Activated naive CD4-positive, alpha-beta T cell treated with anti-CD3 and anti-CD28 coated beads for 36 hours (primary cell): ENCODE data around the gene RANBP10. TPM values are rescaled to one million over a fixed set of nuclear protein-coding genes. Genes with fewer than 3 reads are reported as not detected.

Experiments used
- CTCF ChIA-PET: fragments of 350-600 bp; sonication (Branson Sonifier 250); formaldehyde crosslinking; loops from one replicate; lab custom pipeline; 2021; ENCODE audit warnings: antibody characterized with exemption; lab: Charles Lee
- DNase-seq: peaks from one replicate; pipeline ENCODE4 v3.0.0-alpha.2; 2020
- H3K27ac Mint-ChIP-seq: one replicate; pipeline ENCODE4 v1.8.0; 2021; ENCODE audit warnings: mild to moderate bottlenecking, mixed read lengths
- H3K27me3 Mint-ChIP-seq: one replicate; pipeline ENCODE4 v1.8.0; 2021; ENCODE audit warnings: low read depth, mixed read lengths
- H3K36me3 Mint-ChIP-seq: one replicate; pipeline ENCODE4 v1.8.0; 2021; ENCODE audit warnings: low read depth, mixed read lengths
- H3K4me1 Mint-ChIP-seq: one replicate; pipeline ENCODE4 v1.8.0; 2021; ENCODE audit warnings: low read depth, mixed read lengths
- H3K4me3 Mint-ChIP-seq: one replicate; pipeline ENCODE4 v1.8.0; 2021; ENCODE audit warnings: mild to moderate bottlenecking, moderate library complexity, mixed read lengths
- H3K9me3 Mint-ChIP-seq: one replicate; pipeline ENCODE4 v1.8.0; 2021; ENCODE audit warnings: mixed read lengths
- intact Hi-C: fragments of 100-400 bp; cut with micrococcal nuclease; formaldehyde crosslinking; loops from one replicate; pipeline ENCODE4 v1.15.1; 2023
- total RNA-seq, 2 experiments: library from RNA; stranded (reverse); gene quantifications; one replicate each; pipeline ENCODE4 v1.2.3, GENCODE V29; 2021

Gene RANBP10
- total RNA-seq, 2 experiments from 2014 or later: 12.4 to 16.1 TPM

DNA sequence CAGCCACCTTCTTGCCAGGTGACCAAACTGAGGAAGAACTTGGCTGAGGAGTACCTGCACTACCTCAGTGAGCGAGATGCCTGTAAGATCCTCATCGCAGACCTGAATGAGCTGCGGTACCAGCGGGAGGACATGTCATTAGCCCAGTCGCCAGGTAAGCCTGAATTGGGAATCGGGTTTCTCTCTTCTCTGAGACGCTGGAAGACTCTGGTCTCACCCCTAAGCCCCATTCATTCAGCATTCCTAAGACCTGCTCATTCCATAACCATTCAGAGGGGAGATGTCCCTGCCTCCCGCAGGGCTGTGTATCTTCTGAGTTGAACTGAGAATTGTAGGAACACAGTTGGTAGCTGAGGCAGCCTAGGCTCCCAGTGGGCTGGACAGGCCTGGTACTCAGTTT, 18.8 kb upstream of the RANBP10 start:
- Mint-ChIP-seq H3K4me1 (no peaks in the 10 kb centered on the region), H3K27me3 (no peaks in the 10 kb centered on the region), H3K4me3 (no peak overlapping the region), H3K9me3 (no peaks in the 10 kb centered on the region), H3K36me3 (peaks cover 2% of the 10 kb centered on the region), H3K27ac (no peak overlapping the region)
- no peak for DNase-seq
- CTCF ChIA-PET: interaction anchor here (2.3 kb wide), 1 partner anchor 9 kb away, joined by 23 read pairs; no protein-coding TSS in a partner anchor
- intact Hi-C loops: no loop called here

DNA sequence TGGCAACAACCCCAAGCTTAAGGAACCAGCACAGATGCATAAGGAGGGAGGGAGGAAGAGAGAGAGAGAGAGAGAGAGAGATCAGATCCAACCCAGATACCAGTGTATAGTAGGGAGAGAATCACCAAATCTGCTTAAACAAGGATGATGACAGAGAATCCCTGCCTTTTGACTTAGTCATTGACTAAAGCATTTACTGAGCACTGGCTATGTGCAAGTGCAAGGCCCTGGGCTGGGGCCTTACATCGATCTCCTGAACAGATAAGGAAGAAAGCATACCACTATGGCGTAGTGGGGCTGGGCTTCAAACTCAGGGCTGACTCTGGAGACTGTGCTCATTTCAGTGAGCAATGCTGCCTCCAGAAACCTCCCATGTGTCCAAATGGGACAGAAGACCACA, 16.2 kb upstream of the RANBP10 start:
- no peak for DNase-seq
- H3K9me3 Mint-ChIP-seq: no peaks in the 10 kb centered on the region
- H3K36me3 Mint-ChIP-seq: no peaks in the 10 kb centered on the region
- no peak overlapping the region for H3K27ac Mint-ChIP-seq
- no peaks in the 10 kb centered on the region for H3K27me3 Mint-ChIP-seq
- intact Hi-C loops: no loop called here
- CTCF ChIA-PET: no interaction called here
- H3K4me1 Mint-ChIP-seq: no peaks in the 10 kb centered on the region
- no peak overlapping the region for H3K4me3 Mint-ChIP-seq

DNA sequence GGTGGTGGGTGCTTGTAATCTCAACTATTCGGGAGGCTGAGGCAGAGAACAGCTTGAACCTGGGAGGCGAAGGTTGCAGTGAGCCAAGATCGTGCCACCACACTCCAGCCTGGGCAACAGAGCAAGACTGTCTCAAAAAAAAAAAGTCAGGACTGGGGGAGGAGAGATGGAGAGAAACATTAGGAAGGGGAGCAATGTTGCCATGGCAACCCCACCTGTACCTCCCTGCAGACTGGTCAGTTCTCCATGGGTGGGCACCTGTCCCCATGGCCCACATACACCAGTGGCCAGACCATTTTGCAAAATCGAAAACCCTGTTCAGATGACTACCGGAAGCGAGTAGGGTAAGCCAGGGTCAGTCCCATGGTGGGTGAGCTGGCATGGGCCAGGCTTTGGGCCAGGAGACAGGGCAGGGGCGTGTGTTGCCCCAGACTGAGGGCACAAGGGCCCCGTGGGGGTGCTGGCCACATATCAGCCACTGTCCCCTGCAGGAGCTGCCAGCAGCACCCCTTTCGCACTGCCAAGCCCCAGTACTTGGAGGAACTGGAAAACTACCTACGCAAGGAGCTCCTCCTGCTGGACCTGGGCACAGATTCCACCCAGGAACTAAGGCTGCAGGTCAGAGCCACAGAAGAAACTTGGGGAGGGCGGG, 14.4 kb upstream of the RANBP10 start:
- Mint-ChIP-seq H3K27ac (no peak overlapping the region), H3K4me1 (peaks cover 4% of the 10 kb centered on the region), H3K27me3 (no peaks in the 10 kb centered on the region), H3K4me3 (no peak overlapping the region), H3K36me3 (no peaks in the 10 kb centered on the region), H3K9me3 (no peaks in the 10 kb centered on the region)
- intact Hi-C loops: no loop called here
- CTCF ChIA-PET: interaction anchor here (0.6 kb wide), 1 partner anchor 31 kb away, joined by 4 read pairs; no protein-coding TSS in a partner anchor
- no peak for DNase-seq

DNA sequence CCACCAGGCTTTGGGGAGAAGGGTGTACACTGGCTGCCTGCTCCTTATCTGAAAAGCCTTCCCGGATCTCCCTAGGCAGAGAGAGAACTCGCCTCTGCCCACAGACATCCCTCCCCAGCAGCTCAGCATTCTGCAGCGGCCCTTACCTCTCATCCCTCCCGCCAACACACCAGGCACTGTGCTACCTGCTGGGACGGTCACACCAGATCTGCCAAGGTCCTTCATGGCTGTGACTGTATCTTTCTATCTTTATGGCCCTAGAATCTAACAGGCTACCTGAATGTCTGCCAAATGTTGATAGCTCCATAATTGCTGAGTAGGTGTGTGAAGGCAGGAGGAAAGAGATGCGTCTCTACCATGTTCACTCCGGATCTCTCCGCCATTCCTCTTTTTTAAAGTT, 8.2 kb upstream of the RANBP10 start:
- no peak overlapping the region for H3K4me3 Mint-ChIP-seq
- H3K36me3 Mint-ChIP-seq: no peaks in the 10 kb centered on the region
- H3K9me3 Mint-ChIP-seq: no peaks in the 10 kb centered on the region
- intact Hi-C loops: no loop called here
- H3K27ac Mint-ChIP-seq: no peak overlapping the region
- peaks cover 4% of the 10 kb centered on the region for H3K4me1 Mint-ChIP-seq
- no peak for DNase-seq
- CTCF ChIA-PET: interaction anchor here (0.6 to 4.0 kb wide), 8 partner anchors 7 to 260 kb away, joined by 3 to 58 read pairs (median 18); partner anchors contain the start of genes NUTF2, RANBP10 and TSNAXIP1
- H3K27me3 Mint-ChIP-seq: no peaks in the 10 kb centered on the region

DNA sequence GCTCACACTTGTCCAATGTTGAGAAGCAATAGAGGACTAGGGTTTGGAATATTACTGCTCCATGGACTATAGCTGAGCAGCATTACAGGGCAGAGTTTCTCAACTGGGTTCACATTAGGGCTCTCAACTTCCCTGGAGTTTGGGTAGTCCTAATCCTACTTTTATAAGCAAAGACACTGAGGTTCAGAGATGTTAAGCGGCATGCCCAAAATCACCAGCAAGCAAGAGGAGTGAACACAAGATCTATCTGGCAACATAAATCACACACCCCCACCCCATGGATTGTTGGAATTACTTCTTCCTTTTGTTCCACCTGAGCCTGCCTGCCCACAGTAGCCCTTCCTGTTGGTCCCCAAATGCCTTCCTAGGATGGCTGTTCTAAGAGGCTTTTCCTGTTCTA, 5.5 kb upstream of the RANBP10 start:
- Mint-ChIP-seq H3K36me3 (no peaks in the 10 kb centered on the region), H3K4me1 (peaks cover 4% of the 10 kb centered on the region), H3K9me3 (no peaks in the 10 kb centered on the region), H3K27me3 (no peaks in the 10 kb centered on the region), H3K27ac (no peak overlapping the region), H3K4me3 (no peak overlapping the region)
- DNase-seq: no peak
- intact Hi-C loops: no loop called here
- CTCF ChIA-PET: interaction anchor here (0.6 kb wide), 1 partner anchor 200 kb away, joined by 3 read pairs; no protein-coding TSS in a partner anchor

DNA sequence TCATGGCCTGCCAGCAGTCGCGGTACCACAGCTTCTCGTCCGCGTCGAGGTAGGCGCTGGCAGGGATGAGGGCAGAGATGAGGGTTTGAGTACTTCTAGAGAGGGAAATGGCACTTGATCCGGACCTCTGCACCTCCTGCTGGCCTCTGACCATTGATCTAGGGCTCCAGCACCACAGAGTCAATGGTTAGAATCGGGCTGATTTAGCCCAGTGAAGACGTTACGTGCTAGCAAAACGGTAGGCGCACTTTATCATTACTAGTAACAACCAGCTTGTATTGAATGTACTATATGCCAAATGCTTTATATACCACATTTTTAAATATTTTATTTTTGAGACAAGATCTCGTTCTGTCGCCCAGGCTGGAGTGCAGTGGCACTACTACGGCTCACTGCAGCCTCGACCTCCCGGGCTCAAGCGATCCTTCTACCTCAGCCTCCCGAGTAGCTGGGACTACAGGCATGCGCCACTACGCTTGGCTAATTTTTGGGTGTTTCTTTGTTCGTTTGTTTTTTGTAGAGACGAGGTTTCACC, 855 bp upstream of the RANBP10 start:
- Mint-ChIP-seq H3K27me3 (no peaks in the 10 kb centered on the region), H3K9me3 (no peaks in the 10 kb centered on the region), H3K36me3 (peaks cover 16% of the 10 kb centered on the region), H3K4me3 (peak overlapping the region; percentile 86), H3K4me1 (peaks cover 30% of the 10 kb centered on the region), H3K27ac (peak overlapping the region; percentile 76)
- intact Hi-C loops: loop anchor here (2.0 to 10.0 kb wide), 6 partner anchors 130 to 624 kb away; partner anchors contain the start of genes ACD, DDX28, DUS2 and ESRP2
- no peak for DNase-seq
- CTCF ChIA-PET: interaction anchor here (0.6 to 2.6 kb wide), 5 partner anchors 9 to 293 kb away, joined by 3 to 30 read pairs (median 3); no protein-coding TSS in a partner anchor

DNA sequence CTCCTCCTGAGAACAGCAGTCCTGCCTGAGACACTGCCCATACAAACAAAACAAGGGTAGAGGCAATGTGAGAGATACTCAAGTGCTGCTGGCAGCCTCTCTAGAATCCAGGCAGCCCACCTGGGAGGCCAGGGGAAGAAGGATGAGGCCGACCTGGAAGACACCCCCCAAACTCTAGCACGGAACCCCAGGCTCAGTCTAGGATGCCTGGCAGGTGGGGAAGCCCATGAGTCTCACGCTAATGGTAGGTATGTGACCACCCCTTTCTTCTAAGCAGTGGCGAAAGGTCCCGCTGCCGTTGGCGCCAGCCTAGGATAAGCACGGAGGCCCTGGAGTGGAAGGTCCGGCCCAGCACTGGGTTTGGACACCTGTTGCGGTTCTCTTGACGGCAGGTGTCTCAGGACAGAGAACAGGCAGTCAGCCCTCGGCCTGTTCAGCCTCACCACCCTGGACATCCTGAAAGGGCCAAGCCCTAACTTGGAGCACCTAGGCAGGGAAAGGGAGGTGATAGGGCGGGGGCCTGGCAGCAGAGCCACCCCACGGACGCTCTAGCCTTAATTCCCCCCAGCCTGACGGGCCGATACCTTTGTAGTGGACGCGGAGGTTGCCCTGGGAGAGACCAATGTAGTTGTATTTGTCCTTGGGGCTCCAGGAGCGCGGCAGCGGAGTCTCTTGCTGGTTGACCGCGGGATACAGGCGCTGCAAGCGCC, 487 bp downstream of the RANBP10 start:
- intact Hi-C loops: loop anchor here (1.0 to 10.0 kb wide), 18 partner anchors 10 to 623 kb away; partner anchors contain the start of genes ACD, ATP6V0D1, C16orf86 and CTCF
- H3K4me3 Mint-ChIP-seq: peak overlapping the region; percentile 86
- peak; percentile 12 for DNase-seq
- peaks cover 21% of the 10 kb centered on the region for H3K36me3 Mint-ChIP-seq
- CTCF ChIA-PET: interaction anchor here (0.6 to 2.6 kb wide), 3 partner anchors 10 to 139 kb away, joined by 3 to 30 read pairs (median 4); no protein-coding TSS in a partner anchor
- H3K27ac Mint-ChIP-seq: peak overlapping the region; percentile 81
- H3K9me3 Mint-ChIP-seq: no peaks in the 10 kb centered on the region
- no peaks in the 10 kb centered on the region for H3K27me3 Mint-ChIP-seq
- H3K4me1 Mint-ChIP-seq: peaks cover 43% of the 10 kb centered on the region

DNA sequence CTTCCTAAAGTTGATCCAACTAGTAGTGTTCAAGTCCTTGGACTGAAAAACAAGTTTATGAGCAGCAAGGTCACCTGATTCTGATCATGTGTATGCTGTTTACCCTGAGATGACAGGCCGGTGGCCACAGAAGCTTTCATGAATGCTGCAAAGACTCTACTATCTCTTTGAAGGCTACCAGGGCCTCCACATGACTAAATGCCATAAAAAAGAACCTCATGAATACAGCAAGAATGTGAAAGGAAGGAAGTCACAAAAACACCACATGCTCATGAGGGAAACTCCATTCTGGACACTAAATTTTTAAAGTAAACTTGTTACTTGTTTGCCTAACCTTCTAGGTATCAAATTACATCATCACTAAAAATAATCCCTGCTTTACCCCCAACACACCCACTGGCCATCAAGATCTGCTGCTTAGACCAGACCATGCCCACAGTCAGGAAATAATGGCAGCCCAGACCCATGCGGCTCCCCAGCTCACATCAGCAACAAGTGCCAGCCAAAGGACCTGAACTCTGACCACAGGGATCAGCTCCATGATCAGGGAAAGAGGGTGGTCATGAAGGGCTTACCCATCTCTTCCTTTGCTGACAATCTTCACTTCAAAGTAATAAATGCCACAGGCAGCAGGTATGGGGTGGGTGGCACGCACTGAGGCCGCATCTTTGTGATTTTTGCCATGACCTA, 1.4 kb downstream of the RANBP10 start:
- Mint-ChIP-seq H3K27me3 (no peaks in the 10 kb centered on the region), H3K36me3 (peaks cover 24% of the 10 kb centered on the region), H3K4me3 (peak overlapping the region; percentile 86), H3K9me3 (no peaks in the 10 kb centered on the region), H3K4me1 (peaks cover 52% of the 10 kb centered on the region), H3K27ac (peak overlapping the region; percentile 81)
- CTCF ChIA-PET: interaction anchor here (4.7 kb wide), 1 partner anchor 10 kb away, joined by 39 read pairs; no protein-coding TSS in a partner anchor
- no peak for DNase-seq
- intact Hi-C loops: loop anchor here (5.0 to 10.0 kb wide), 2 partner anchors 132 to 430 kb away; partner anchors contain the start of genes ESRP2 and PSMB10

DNA sequence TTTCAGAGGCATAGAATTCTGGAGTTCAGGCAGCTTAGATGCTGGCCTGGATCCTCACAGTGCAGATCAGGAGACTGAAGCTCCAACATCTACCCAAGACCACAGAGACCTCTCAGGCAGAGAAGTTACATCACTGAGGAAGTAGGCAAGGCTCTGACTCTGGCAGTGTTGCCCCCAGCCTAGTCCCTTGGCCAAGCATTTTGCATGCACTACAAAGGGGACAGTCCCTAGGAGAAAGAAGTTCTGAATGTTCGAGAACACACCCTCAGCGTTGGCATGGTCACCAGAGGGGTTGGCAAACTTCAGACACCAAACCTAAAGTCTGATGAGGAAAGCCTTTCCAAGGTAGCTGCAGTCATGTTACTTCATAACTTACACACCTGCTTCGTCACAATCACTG, 2.5 kb downstream of the RANBP10 start:
- H3K36me3 Mint-ChIP-seq: peaks cover 27% of the 10 kb centered on the region
- peak overlapping the region; percentile 36 for H3K27ac Mint-ChIP-seq
- CTCF ChIA-PET: interaction anchor here (0.6 to 4.7 kb wide), 2 partner anchors 11 to 42 kb away, joined by 3 to 39 read pairs; no protein-coding TSS in a partner anchor

DNA sequence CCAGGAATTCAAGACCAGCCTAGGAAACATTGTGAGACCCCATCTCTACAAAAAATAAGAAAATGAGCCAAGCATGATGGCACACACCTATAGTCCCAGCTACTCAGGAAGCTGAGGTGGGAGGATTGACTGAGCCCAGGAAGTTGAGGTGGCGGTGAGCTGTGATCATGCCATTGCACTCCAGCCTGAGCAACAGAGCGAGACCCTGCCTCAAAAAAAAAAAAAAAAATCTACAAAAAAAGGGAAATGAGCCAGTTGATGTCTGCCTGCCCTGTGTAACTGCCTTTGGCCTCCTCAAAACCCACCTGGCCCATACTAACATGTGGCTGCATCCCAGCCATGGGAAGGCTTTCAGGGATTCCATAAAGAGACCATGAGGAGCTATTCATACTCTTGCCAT, 4.5 kb downstream of the RANBP10 start:
- no peak overlapping the region for H3K4me3 Mint-ChIP-seq
- no peaks in the 10 kb centered on the region for H3K9me3 Mint-ChIP-seq
- no peaks in the 10 kb centered on the region for H3K27me3 Mint-ChIP-seq
- H3K4me1 Mint-ChIP-seq: peaks cover 59% of the 10 kb centered on the region
- peak; percentile 56 for DNase-seq
- H3K27ac Mint-ChIP-seq: peak overlapping the region; percentile 53
- intact Hi-C loops: loop anchor here (10.0 kb wide), 1 partner anchor 433 kb away; the partner anchor contains the start of gene ESRP2
- CTCF ChIA-PET: interaction anchor here (0.6 to 4.7 kb wide), 4 partner anchors 13 to 281 kb away, joined by 3 to 39 read pairs (median 4); no protein-coding TSS in a partner anchor
- peaks cover 27% of the 10 kb centered on the region for H3K36me3 Mint-ChIP-seq

More for the DNA sequence above, 2.5 kb downstream of the RANBP10 start:
- peak; percentile 46 for DNase-seq
- intact Hi-C loops: loop anchor here (10.0 kb wide), 1 partner anchor 431 kb away; the partner anchor contains the start of gene ESRP2
- Mint-ChIP-seq H3K27me3 (no peaks in the 10 kb centered on the region), H3K4me3 (no peak overlapping the region), H3K9me3 (no peaks in the 10 kb centered on the region), H3K4me1 (peaks cover 57% of the 10 kb centered on the region)

DNA sequence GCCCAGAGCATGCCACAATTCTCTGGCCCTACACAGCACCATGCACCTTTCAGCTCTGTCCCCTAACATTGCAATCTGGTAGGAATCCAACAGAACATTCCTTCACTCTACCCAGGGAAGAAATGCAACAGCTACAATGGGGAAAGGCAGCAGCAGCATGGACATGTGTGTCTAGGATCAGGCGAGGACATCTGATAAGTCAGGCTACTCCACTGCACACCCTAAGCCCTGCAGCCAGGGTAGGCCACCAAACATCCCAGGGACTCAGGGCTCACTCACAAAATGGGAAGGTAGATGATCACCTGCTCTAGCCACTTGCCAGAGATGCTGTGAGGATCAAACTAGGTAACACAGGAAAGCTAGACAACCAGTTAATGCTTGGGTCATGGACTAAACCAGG, 5.1 kb downstream of the RANBP10 start:
- Mint-ChIP-seq H3K4me3 (no peak overlapping the region), H3K9me3 (no peaks in the 10 kb centered on the region), H3K4me1 (peaks cover 63% of the 10 kb centered on the region), H3K27ac (no peak overlapping the region), H3K27me3 (no peaks in the 10 kb centered on the region), H3K36me3 (peaks cover 30% of the 10 kb centered on the region)
- intact Hi-C loops: loop anchor here (10.0 kb wide), 1 partner anchor 434 kb away; the partner anchor contains the start of gene ESRP2
- CTCF ChIA-PET: interaction anchor here (0.6 to 4.7 kb wide), 3 partner anchors 14 to 258 kb away, joined by 3 to 39 read pairs (median 4); no protein-coding TSS in a partner anchor
- DNase-seq: no peak
